Measurements from ENCODE around the gene RTN4RL1. TPM values are rescaled to one million over a fixed set of nuclear protein-coding genes. Genes with fewer than 3 reads are reported as not detected.
"Not testable (repeated sequence)": the region's sequence is repeated elsewhere in the genome, so short reads cannot be mapped to it uniquely, and the experiment has no call there.

RTN4RL1 gene
- total RNA-seq, 1 experiment from 2014 or later, result 7.0 TPM

DNA sequence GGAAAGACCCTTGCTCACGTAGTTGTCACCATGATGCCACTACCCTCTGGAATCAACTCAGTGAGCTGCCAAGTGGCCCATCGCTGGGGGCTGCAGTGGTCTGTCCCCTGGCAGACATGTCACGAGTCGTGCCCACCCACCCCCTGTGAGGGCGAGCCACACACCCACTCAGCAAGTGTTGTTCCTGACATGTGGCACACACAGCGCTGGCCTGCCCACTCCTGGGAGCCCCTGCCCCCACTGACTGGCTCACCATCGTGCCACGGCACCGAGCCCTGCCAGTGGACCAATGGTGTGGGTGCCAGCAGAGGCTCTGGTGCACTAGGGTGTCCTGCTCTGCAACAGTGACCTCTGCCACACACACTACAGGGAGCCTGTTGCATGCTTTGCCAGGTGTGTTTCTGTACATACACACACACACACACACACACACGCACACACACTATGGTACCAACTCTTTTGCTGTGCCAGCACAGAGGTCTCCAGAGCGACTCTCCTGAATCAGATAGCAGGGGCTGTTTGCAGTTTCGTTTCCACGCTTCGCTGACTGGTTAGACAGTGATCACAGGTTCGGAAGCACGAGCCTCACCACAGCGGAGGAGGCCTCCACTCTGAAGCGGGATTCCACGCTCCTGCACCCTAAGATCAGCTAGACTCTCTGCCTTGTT lies 7.7 kb downstream of the RTN4RL1 start:
- no peaks in the 10 kb centered on the region for H3K36me3 ChIP-seq (replicated peaks; ENCODE audit: control insufficient read depth, insufficient read depth, low read length)
- no peak overlapping the region for H3K4me3 ChIP-seq (ENCODE audit: insufficient read depth, low read depth, low read length)
- DNase-seq, result no peak
- peaks cover 4% of the 10 kb centered on the region for H3K27me3 ChIP-seq (ENCODE audit: control insufficient read depth, insufficient read depth, low read length)

DNA sequence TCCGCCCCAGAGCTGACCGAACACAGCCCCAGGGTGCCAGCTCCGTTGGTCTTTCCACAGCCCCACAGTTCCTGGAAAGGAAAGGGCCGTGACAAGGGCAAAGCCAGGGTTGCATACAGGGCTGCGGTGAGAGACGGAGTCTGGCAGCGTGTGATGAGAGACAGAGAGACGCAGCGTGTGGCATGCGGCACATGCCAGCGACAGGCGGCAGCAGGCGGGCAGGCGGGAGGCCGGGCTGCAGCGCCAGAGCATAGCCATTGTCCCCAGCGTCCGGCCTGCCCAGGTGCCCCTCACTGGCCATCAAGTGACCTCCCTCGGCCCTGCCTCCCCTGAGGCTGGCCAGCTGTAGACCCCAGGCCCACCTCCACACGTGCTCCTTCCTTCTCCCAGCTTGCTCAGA lies 8.6 kb downstream of the RTN4RL1 start:
- Histone ChIP-seq H3K36me3 (replicated peaks; ENCODE audit: control insufficient read depth, insufficient read depth, low read length) (no peaks in the 10 kb centered on the region), H3K27me3 (ENCODE audit: control insufficient read depth, insufficient read depth, low read length) (peaks cover 4% of the 10 kb centered on the region), H3K4me3 (ENCODE audit: insufficient read depth, low read depth, low read length) (no peak overlapping the region)
- no peak for DNase-seq

- H3K4me3 ChIP-seq (ENCODE audit: insufficient read depth, low read depth, low read length), result no peak overlapping the region
- H3K36me3 ChIP-seq (replicated peaks; ENCODE audit: control insufficient read depth, insufficient read depth, low read length), result no peaks in the 10 kb centered on the region
- peaks cover 4% of the 10 kb centered on the region for H3K27me3 ChIP-seq (ENCODE audit: control insufficient read depth, insufficient read depth, low read length)
- no peak for DNase-seq
These were observed 9.8 kb downstream of the RTN4RL1 start for GRCh38 chr17:2015314-2015713.

- DNase-seq, result no peak
- no peaks in the 10 kb centered on the region for H3K36me3 ChIP-seq (replicated peaks; ENCODE audit: control insufficient read depth, insufficient read depth, low read length)
- peaks cover 4% of the 10 kb centered on the region for H3K27me3 ChIP-seq (ENCODE audit: control insufficient read depth, insufficient read depth, low read length)
- H3K4me3 ChIP-seq (ENCODE audit: insufficient read depth, low read depth, low read length), result no peak overlapping the region
These were observed 11.2 kb downstream of the RTN4RL1 start for GRCh38 chr17:2013994-2014317.

GRCh38 chr17:2013220-2013993 lies 11.7 kb downstream of the RTN4RL1 start:
- H3K4me3 ChIP-seq (ENCODE audit: insufficient read depth, low read depth, low read length); H3K36me3 ChIP-seq (replicated peaks; ENCODE audit: control insufficient read depth, insufficient read depth, low read length); H3K27me3 ChIP-seq (ENCODE audit: control insufficient read depth, insufficient read depth, low read length); DNase-seq: not testable (repeated sequence)

DNA sequence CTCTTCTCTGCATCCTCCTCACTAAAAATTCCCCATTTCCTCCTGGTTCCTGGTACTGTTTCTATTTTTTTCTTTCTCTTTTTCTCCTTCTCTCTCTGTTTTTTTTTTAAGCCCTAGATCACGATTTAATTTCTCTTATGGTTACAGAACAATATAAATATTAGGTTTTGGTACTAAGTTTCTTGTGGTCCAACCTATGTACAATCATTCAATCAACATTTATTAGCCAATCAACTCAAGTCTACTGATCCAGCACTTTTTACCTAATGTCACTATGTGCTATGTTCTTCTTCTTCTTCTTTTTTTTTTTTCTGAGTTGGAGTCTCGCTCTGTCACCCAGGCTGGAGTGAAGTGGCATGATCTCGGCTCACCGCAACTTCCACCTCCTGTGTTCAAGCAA lies 12.6 kb downstream of the RTN4RL1 start:
- no peak for DNase-seq
- H3K27me3 ChIP-seq (ENCODE audit: control insufficient read depth, insufficient read depth, low read length), result no peaks in the 10 kb centered on the region; the same call in 1 of the 2 replicates
- H3K36me3 ChIP-seq (replicated peaks; ENCODE audit: control insufficient read depth, insufficient read depth, low read length), result no peaks in the 10 kb centered on the region
- no peak overlapping the region for H3K4me3 ChIP-seq (ENCODE audit: insufficient read depth, low read depth, low read length)

DNA sequence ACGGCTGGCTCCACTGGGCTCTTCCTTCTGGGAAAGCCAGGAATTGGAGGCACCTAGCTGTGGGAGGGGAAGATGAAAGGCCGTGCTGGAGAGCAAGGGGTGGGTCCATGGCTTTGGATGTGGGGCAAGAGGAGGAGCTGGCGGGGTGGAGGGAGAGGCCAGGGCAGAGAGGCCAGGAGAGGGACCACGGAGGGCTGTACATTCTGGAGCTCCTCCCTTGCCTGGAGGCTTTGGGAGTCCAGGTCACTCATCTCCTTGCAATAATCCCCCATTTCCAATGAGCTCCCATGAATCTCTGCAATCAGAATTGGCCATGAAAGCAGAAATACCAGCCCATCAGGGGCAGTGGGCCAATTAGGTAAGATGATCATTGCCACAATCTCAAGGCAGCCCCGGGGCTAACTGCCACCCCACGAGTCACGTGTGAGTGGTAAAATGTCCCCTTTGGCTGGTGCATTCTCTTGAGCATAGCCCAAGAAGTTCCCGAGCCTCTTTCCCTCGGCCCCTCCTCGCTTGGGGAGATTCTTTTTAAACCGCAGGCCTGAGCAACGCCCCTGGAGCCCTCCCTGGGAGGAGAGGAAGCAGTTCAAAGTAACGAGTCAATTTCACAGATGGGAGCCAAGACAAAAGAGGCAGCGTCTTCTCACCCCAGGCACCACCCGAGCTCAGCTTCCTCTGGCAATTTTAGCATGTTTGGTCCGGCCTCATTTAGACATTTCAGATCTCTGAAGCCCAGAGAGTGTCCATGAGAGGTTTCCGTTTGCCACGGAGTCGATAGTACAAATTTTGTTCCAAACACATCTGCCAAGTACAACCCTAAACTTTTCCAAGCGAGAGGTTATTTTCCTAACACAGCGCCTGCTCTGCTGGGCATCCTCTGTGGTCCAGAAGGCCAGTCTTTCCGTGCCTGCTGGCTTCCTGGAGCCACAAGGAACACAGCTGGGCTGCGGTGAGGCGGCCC lies 13.4 kb downstream of the RTN4RL1 start:
- DNase-seq, result peak; percentile 85
- H3K4me3 ChIP-seq (ENCODE audit: insufficient read depth, low read depth, low read length), result no peak overlapping the region
- no peaks in the 10 kb centered on the region; the same call in 1 of the 2 replicates for H3K27me3 ChIP-seq (ENCODE audit: control insufficient read depth, insufficient read depth, low read length)
- H3K36me3 ChIP-seq (replicated peaks; ENCODE audit: control insufficient read depth, insufficient read depth, low read length), result no peaks in the 10 kb centered on the region

DNA sequence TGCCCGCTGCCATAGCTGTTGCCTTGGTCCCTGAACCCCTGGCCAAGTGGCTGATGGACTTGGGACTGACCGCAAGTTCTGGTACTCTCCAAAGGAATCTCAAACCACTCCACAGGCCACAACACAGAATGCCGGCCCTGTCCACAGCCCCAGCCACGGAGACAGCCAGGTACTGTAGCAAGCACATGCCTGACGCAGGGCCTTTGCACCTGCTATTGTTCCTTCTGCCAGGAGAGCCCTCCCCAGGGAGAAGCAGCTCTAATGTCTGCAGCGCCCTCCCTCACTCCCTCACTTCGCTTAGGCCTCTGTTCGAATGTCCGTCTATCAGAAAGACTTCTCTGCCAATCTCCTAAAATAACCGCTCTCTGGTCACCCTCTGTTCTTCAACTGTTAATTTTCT lies 15.4 kb downstream of the RTN4RL1 start:
- Histone ChIP-seq H3K36me3 (replicated peaks; ENCODE audit: control insufficient read depth, insufficient read depth, low read length) (no peaks in the 10 kb centered on the region), H3K27me3 (ENCODE audit: control insufficient read depth, insufficient read depth, low read length) (no peaks in the 10 kb centered on the region; the same call in 1 of the 2 replicates), H3K4me3 (ENCODE audit: insufficient read depth, low read depth, low read length) (no peak overlapping the region)
- no peak for DNase-seq

- DNase-seq, result no peak
- Histone ChIP-seq H3K27me3 (ENCODE audit: control insufficient read depth, insufficient read depth, low read length) (no peaks in the 10 kb centered on the region; the same call in 1 of the 2 replicates), H3K4me3 (ENCODE audit: insufficient read depth, low read depth, low read length) (no peak overlapping the region), H3K36me3 (replicated peaks; ENCODE audit: control insufficient read depth, insufficient read depth, low read length) (no peaks in the 10 kb centered on the region)
These were observed 16.6 kb downstream of the RTN4RL1 start for GRCh38 chr17:2008332-2009126.

DNA sequence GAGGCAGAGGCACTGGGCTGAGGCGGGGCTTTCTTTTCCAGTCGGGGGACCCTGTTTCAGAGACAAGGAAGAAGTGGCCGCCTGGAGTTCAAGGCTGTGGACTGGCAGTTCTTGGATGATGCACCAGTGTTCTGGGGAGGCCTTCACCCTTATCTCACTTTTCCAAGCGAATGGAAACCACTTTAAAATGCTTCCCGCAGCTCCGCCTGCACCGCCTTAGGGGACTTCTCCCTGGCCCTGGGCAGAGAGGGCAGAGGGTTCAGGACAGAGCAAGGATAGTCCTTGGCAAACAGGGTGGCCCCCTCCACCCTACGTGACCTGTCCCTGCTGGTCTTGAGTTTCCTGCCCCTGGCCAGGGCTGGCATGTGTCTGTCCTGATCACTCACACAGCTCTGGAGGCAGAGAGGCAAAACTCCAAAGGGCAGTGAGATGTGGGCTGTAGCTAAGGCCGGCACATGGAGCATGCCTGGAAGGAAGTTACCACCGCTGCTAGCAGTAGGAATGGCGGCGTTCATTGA lies 20.6 kb downstream of the RTN4RL1 start:
- no peak for DNase-seq
- no peak overlapping the region for H3K4me3 ChIP-seq (ENCODE audit: insufficient read depth, low read depth, low read length)
- H3K36me3 ChIP-seq (replicated peaks; ENCODE audit: control insufficient read depth, insufficient read depth, low read length), result no peaks in the 10 kb centered on the region
- H3K27me3 ChIP-seq (ENCODE audit: control insufficient read depth, insufficient read depth, low read length), result no peaks in the 10 kb centered on the region

DNA sequence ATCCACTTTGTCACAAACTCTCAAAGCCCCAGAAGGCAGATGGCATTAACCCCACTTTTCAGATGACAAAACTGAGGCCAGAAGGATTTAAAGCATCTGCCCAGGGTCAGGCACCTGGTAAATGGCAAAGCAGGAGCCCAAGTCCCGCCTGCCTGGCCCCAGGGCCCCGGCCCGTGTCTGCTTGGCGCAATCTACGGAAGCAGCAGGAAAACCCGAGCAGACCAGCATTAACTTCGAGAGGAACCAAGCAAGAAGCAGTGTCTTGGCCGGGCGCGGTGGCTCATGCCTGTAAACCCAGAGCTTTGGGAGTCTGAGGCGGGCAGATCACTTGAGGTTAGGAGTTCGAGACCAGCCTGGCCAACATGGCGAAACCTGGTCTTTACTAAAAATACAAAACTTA lies 21.6 kb downstream of the RTN4RL1 start:
- Histone ChIP-seq H3K4me3 (ENCODE audit: insufficient read depth, low read depth, low read length) (no peak overlapping the region), H3K36me3 (replicated peaks; ENCODE audit: control insufficient read depth, insufficient read depth, low read length) (no peaks in the 10 kb centered on the region), H3K27me3 (ENCODE audit: control insufficient read depth, insufficient read depth, low read length) (peaks cover 5% of the 10 kb centered on the region)
- DNase-seq, result no peak

DNA sequence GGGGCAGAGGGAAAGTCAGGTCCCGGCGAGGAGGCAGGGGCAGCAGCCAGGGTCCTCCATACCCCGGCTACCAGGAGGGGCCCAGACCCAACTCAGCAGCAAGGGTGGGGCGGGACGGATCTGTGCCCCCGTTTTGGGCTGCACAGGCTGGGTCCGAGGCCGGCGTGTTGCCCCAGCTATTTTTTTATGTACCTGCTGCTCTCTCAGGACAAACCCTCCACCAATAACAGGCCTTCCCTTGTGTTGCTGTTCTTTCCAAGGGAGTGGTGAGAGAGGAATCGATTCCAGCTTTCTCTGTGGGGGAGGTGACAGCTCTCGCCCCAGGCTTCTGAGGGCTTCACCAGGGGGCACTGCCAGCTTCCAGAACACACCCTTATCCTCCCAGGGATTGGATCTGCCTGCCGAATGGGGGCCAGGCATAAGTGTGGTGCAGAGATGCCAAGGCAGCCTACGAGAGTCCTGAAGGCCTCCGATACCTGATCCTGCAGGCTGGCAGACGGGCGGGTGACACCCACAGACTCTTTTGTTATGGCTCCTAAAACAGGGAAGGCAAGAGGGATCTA lies 22.3 kb downstream of the RTN4RL1 start:
- Histone ChIP-seq H3K27me3 (ENCODE audit: control insufficient read depth, insufficient read depth, low read length) (peaks cover 7% of the 10 kb centered on the region), H3K4me3 (ENCODE audit: insufficient read depth, low read depth, low read length) (no peak overlapping the region), H3K36me3 (replicated peaks; ENCODE audit: control insufficient read depth, insufficient read depth, low read length) (no peaks in the 10 kb centered on the region)
- DNase-seq, result peak; percentile 58

DNA sequence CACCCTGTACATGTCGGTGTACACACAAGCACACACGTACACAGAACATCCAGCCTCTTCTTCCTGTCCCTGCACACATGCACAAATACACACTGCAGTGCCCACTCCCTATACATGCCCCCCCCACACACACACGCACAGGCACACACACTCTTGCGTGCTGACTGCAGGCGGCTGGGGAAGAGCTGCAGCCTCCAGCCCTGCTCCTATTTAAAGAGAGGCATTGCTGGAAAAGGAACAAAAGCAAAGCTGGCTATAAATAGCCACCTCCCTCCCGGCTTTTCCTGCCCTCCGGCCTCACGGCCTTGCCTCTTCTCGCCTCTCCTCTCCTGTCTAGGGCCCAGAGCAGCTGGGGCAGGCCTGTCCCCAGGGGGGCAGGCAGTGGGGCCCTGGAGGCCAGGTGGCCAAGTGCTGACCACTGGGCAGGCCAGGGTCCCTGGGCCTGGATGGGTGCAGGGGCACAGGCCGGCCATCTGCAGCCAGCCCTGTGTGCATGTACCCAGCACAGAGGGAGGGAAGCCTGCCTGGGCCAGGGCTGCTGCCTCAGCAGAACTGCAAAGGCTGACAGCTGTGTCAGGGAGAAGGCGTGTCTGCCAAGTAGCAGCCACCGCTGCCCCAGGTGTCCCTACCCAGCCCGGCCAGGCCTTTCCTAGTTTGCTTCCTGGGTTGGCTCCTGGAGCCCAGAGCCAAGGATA lies 25.4 kb downstream of the RTN4RL1 start:
- peaks cover 10% of the 10 kb centered on the region for H3K27me3 ChIP-seq (ENCODE audit: control insufficient read depth, insufficient read depth, low read length)
- peak; percentile 78 for DNase-seq
- no peak overlapping the region for H3K4me3 ChIP-seq (ENCODE audit: insufficient read depth, low read depth, low read length)
- H3K36me3 ChIP-seq (replicated peaks; ENCODE audit: control insufficient read depth, insufficient read depth, low read length), result no peaks in the 10 kb centered on the region
